A549 (cell line): ENCODE measurements around the gene PLEKHN1.

Source experiments
- CHD4 ChIP-seq: fragments of 200-600 bp; sonication (generic); IDR thresholded peaks from 2 replicates; pipeline ENCODE4 v1.6.1; 2016; ENCODE audit warnings: antibody characterized with exemption, mild to moderate bottlenecking, borderline replicate concordance
- HMGXB4 ChIP-seq: fragments of 250-450 bp; sonication (Bioruptor Pico); IDR thresholded peaks from 2 replicates; pipeline ENCODE4 v1.5.0; 2021; ENCODE audit warnings: mild to moderate bottlenecking, moderate library complexity, borderline replicate concordance
- JUN ChIP-seq, 2 experiments: fragments of >200 bp; sonication (Bioruptor Twin); formaldehyde crosslinking; IDR thresholded peaks; 2 replicates in 1 of 2; 3 replicates in 1 of 2; pipeline ENCODE4 v1.6.1; 2016 to 2017
- MAFK ChIP-seq: fragments of 450-650 bp; IDR thresholded peaks from 2 replicates; pipeline ENCODE4 v1.6.1; 2014; ENCODE audit not compliant: partially characterized antibody
- MAZ ChIP-seq: fragments of 150-350 bp; IDR thresholded peaks from 2 replicates; pipeline ENCODE4 v1.6.1; 2014; ENCODE audit warnings: antibody characterized with exemption, low read depth, low read length, borderline replicate concordance
- PBX3 ChIP-seq: IDR thresholded peaks from 2 replicates; pipeline ENCODE4 v1.6.1; 2012
- PHF8 ChIP-seq: fragments of 200-600 bp; sonication (generic); IDR thresholded peaks from 2 replicates; pipeline ENCODE4 v1.6.1; 2016; ENCODE audit warnings: low read depth, mild to moderate bottlenecking, antibody characterized with exemption, moderate library complexity, borderline replicate concordance
- POLR2A ChIP-seq: IDR thresholded peaks from 2 replicates; pipeline ENCODE4 v1.6.1; 2012; ENCODE audit warnings: mild to moderate bottlenecking, low read length
- RAD21 ChIP-seq, 2 experiments: fragments of >200 bp in 1 of 2; sonication (Bioruptor Twin) in 1 of 2; formaldehyde crosslinking in 1 of 2; IDR thresholded peaks in 1 of 2; conservative IDR thresholded peaks in 1 of 2; 2 replicates in 1 of 2; 3 replicates in 1 of 2; pipeline ENCODE4 v1.6.1; 2012 to 2018; ENCODE audit warnings: inconsistent platforms in 1 of 2
- REST ChIP-seq: fragments of 200-600 bp; sonication (generic); IDR thresholded peaks from 2 replicates; pipeline ENCODE4 v1.6.1; 2016; ENCODE audit warnings: antibody characterized with exemption, mild to moderate bottlenecking, moderate library complexity
- RFX5 ChIP-seq: fragments of 450-650 bp; IDR thresholded peaks from 2 replicates; pipeline ENCODE4 v1.7.1; 2014; ENCODE audit warnings: antibody characterized with exemption, mild to moderate bottlenecking, moderate library complexity
- TF ChIP-seq, protein P1 (sequence below): fragments of >200 bp; sonication (Bioruptor Twin); formaldehyde crosslinking; IDR thresholded peaks from 3 replicates; pipeline ENCODE4 v1.5.1; 2016

- no peak for TF ChIP-seq REST
- TF ChIP-seq, protein P1, sequence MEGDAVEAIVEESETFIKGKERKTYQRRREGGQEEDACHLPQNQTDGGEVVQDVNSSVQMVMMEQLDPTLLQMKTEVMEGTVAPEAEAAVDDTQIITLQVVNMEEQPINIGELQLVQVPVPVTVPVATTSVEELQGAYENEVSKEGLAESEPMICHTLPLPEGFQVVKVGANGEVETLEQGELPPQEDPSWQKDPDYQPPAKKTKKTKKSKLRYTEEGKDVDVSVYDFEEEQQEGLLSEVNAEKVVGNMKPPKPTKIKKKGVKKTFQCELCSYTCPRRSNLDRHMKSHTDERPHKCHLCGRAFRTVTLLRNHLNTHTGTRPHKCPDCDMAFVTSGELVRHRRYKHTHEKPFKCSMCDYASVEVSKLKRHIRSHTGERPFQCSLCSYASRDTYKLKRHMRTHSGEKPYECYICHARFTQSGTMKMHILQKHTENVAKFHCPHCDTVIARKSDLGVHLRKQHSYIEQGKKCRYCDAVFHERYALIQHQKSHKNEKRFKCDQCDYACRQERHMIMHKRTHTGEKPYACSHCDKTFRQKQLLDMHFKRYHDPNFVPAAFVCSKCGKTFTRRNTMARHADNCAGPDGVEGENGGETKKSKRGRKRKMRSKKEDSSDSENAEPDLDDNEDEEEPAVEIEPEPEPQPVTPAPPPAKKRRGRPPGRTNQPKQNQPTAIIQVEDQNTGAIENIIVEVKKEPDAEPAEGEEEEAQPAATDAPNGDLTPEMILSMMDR: no peak
- no peak for TF ChIP-seq POLR2A
- no peak for TF ChIP-seq HMGXB4
- no peak for TF ChIP-seq CHD4
- no peak for TF ChIP-seq RAD21 (conservative IDR thresholded peaks at IDR 0.05 in 1 of 2, IDR thresholded peaks at IDR 0.05 in 1 of 2)
- no peak for TF ChIP-seq RFX5
- no peak for TF ChIP-seq MAZ
- TF ChIP-seq PHF8: no peak
- TF ChIP-seq PBX3: no peak
- no peak for TF ChIP-seq JUN (IDR thresholded peaks at IDR 0.05)
- no peak for TF ChIP-seq MAFK
Observed at GRCh38 chr1:942411-942821, 23.9 kb upstream of the PLEKHN1 start.
